GM12878 (cell line): Measurements from ENCODE around the gene PTP4A1. TPM values are rescaled to one million over a fixed set of nuclear protein-coding genes. Genes with fewer than 3 reads are reported as not detected.

Experiments used
- ATF2 ChIP-seq: IDR thresholded peaks from 2 replicates; pipeline ENCODE4 v1.6.1; 2012; ENCODE audit warnings: low read length, inconsistent platforms
- BACH1 ChIP-seq: fragments of 450-650 bp; IDR thresholded peaks from 2 replicates; pipeline ENCODE4 v1.6.1; 2017; ENCODE audit warnings: mild to moderate bottlenecking, borderline replicate concordance
- BCL11A ChIP-seq: IDR thresholded peaks from 2 replicates; pipeline ENCODE4 v1.6.1; 2011; ENCODE audit warnings: low read depth, low read length
- BHLHE40 ChIP-seq, 2 experiments: fragments of 450-650 bp in 1 of 2; IDR thresholded peaks; 2 replicates each; pipeline ENCODE4 v1.6.1; 2011 to 2017; ENCODE audit warnings: low read depth in 2 of 2, borderline replicate concordance in 1 of 2, improper control_type of control experiment in 1 of 2, low read length in 1 of 2, mild to moderate bottlenecking in 1 of 2
- CEBPB ChIP-seq, 2 experiments: fragments of 150-350 bp in 1 of 2; IDR thresholded peaks; 2 replicates each; pipeline ENCODE4 v1.6.1; 2012 to 2014; ENCODE audit warnings: low read depth in 2 of 2, low read length in 2 of 2, borderline replicate concordance in 1 of 2, inconsistent platforms in 1 of 2
- CREM ChIP-seq: IDR thresholded peaks from 2 replicates; pipeline ENCODE4 v1.6.1; 2014; ENCODE audit warnings: antibody characterized with exemption, low read depth
- FOS ChIP-seq: IDR thresholded peaks from 3 replicates; pipeline ENCODE4 v1.6.1; 2011; ENCODE audit warnings: borderline replicate concordance; ENCODE audit not compliant: insufficient read length; ENCODE audit errors: extremely low read depth
- GATAD2B ChIP-seq: fragments of 450-650 bp; conservative IDR thresholded peaks from 2 replicates; pipeline ENCODE4 v1.6.1; 2017; ENCODE audit warnings: low read depth, mild to moderate bottlenecking, moderate library complexity
- HCFC1 ChIP-seq: fragments of 150-350 bp; IDR thresholded peaks from 2 replicates; pipeline ENCODE4 v1.6.1; 2014; ENCODE audit warnings: low read length
- HSF1 ChIP-seq: fragments of 150-350 bp; IDR thresholded peaks from 2 replicates; pipeline ENCODE4 v1.6.1; 2014; ENCODE audit warnings: mild to moderate bottlenecking, low read depth, low read length
- IRF3 ChIP-seq: fragments of 450-650 bp; IDR thresholded peaks from 2 replicates; pipeline ENCODE4 v1.6.1; 2014; ENCODE audit warnings: mild to moderate bottlenecking
- MAX ChIP-seq: IDR thresholded peaks from 2 replicates; pipeline ENCODE4 v1.6.1; 2012; ENCODE audit warnings: low read depth, low read length, improper control_type of control experiment
- MEF2A ChIP-seq: IDR thresholded peaks from 2 replicates; pipeline ENCODE4 v1.6.1; 2011; ENCODE audit warnings: low read depth, mild to moderate bottlenecking, low read length, moderate library complexity; ENCODE audit not compliant: insufficient read depth
- NFYA ChIP-seq: IDR thresholded peaks from 2 replicates; pipeline ENCODE4 v1.6.1; 2011; ENCODE audit warnings: low read depth, mild to moderate bottlenecking, low read length, improper control_type of control experiment, borderline replicate concordance
- PAX5 ChIP-seq: IDR thresholded peaks from 2 replicates; pipeline ENCODE4 v1.6.1; 2011; ENCODE audit warnings: low read depth, low read length, borderline replicate concordance
- PML ChIP-seq: IDR thresholded peaks from 2 replicates; pipeline ENCODE4 v1.6.1; 2012; ENCODE audit warnings: low read length, inconsistent platforms
- POLR2AphosphoS5 ChIP-seq: IDR thresholded peaks from 2 replicates; pipeline ENCODE4 v1.6.1; 2011; ENCODE audit warnings: mild to moderate bottlenecking, low read length, inconsistent platforms
- REST ChIP-seq: IDR thresholded peaks from 2 replicates; pipeline ENCODE4 v1.6.1; 2012; ENCODE audit warnings: mild to moderate bottlenecking, low read depth, low read length
- SMC3 ChIP-seq: IDR thresholded peaks from 2 replicates; pipeline ENCODE4 v1.6.1; 2011; ENCODE audit warnings: low read length, improper control_type of control experiment, borderline replicate concordance
- SPI1 ChIP-seq: IDR thresholded peaks from 2 replicates; pipeline ENCODE4 v1.6.1; 2011; ENCODE audit warnings: low read depth, mild to moderate bottlenecking, low read length, moderate library complexity, borderline replicate concordance; ENCODE audit not compliant: insufficient read depth
- SRF ChIP-seq, 2 experiments: IDR thresholded peaks; 2 replicates each; pipeline ENCODE4 v1.6.1; 2011; ENCODE audit warnings: low read depth in 2 of 2, low read length in 2 of 2, mild to moderate bottlenecking in 1 of 2, moderate library complexity in 1 of 2
- TCF3 ChIP-seq: IDR thresholded peaks from 2 replicates; pipeline ENCODE4 v1.6.1; 2012; ENCODE audit warnings: low read depth, mild to moderate bottlenecking, low read length, borderline replicate concordance; ENCODE audit not compliant: insufficient read depth
- WRNIP1 ChIP-seq: IDR thresholded peaks from 2 replicates; pipeline ENCODE4 v1.6.1; 2011; ENCODE audit warnings: low read depth, low read length, improper control_type of control experiment, borderline replicate concordance
- YBX1 ChIP-seq: fragments of 450-650 bp; IDR thresholded peaks from 2 replicates; pipeline ENCODE4 v1.6.1; 2016; ENCODE audit warnings: antibody characterized with exemption
- ZNF274 ChIP-seq: IDR thresholded peaks from one replicate; pipeline ENCODE4 v1.8.0; 2011; ENCODE audit not compliant: insufficient read length, insufficient read depth
- polyA plus RNA-seq, 11 experiments: library from polyadenylated mRNA; depleted of rRNA in 4 of 11; unstranded in 6 of 11; stranded (reverse) in 5 of 11; fragments of >200 nt; fragmentation: Nextera tagmentation in 4 of 11; fragmentation: Illumina TruSeq in 1 of 11; extraction: Ambion mirVana in 4 of 11; extraction: Trizol in 1 of 11; gene quantifications; 1 replicate in 1 of 11; 2 replicates in 10 of 11; pipeline versions ENCODE4 v1.2.1 to v1.2.3, GENCODE V29; 2011 to 2016; ENCODE audit warnings: inconsistent platforms in 2 of 11, missing spikeins in 2 of 11, low read depth in 1 of 11
- total RNA-seq, 4 experiments: library from RNA; depleted of rRNA in 3 of 4; stranded (reverse); fragments of >200 nt in 3 of 4; fragmentation: Illumina TruSeq in 1 of 4; extraction: Trizol in 1 of 4; gene quantifications; 2 replicates each; pipeline versions ENCODE4 v1.2.1 to v1.2.3, GENCODE V29; 2013 to 2021

Gene PTP4A1
- total and polyA plus RNA-seq, 10 of the 15 experiments (the other 5 are each of a cell fraction or from before 2014, with no cell fraction given) = 8.5 to 190 (median 46.4) TPM; not detected in 2

- TF ChIP-seq ATF2 (peak; percentile 78), GATAD2B (no peak), YBX1 (no peak), REST (no peak), HCFC1 (no peak), MAX (no peak; the same call in 1 of the 2 replicates), TCF3 (no peak), CREM (peak; percentile 54), WRNIP1 (no peak), ZNF274 (no peak), POLR2AphosphoS5 (no peak), PML (no peak), FOS (no peak), BCL11A (peak; percentile 81), SRF (IDR thresholded peaks at IDR 0.05; ENCODE audit: low read depth in 2 of 2, low read length in 2 of 2) (no peak), BHLHE40 (IDR thresholded peaks at IDR 0.05; ENCODE audit: borderline replicate concordance in 1 of 2, low read depth in 2 of 2, low read length in 1 of 2) (peak; percentile 7 to 54; a peak in 2 of 4 replicates), CEBPB (IDR thresholded peaks at IDR 0.05; ENCODE audit: borderline replicate concordance in 1 of 2, low read depth in 2 of 2, low read length in 2 of 2) (no peak), SPI1 (no peak), HSF1 (no peak), SMC3 (no peak), NFYA (no peak), BACH1 (no peak), PAX5 (peak; percentile 41; the same call in 1 of the 2 replicates), IRF3 (no peak), MEF2A (peak; percentile 95)
These were observed 19.1 kb upstream of the PTP4A1 start (continued) for GRCh38 chr6:63553208-63553607.
